HL-60 (cell line): Measurements from ENCODE around the gene GRHL3.

Experiments
- CTCF ChIP-seq: IDR thresholded peaks from one replicate; pipeline ENCODE4 v1.5.1; 2011; ENCODE audit warnings: low read length, control low read depth, inconsistent platforms; ENCODE audit not compliant: insufficient read depth
- POLR2AphosphoS5 ChIP-seq: IDR thresholded peaks from 2 replicates; pipeline ENCODE4 v1.6.1; 2012; ENCODE audit warnings: low read depth
- REST ChIP-seq: IDR thresholded peaks from 2 replicates; pipeline ENCODE4 v1.6.1; 2012; ENCODE audit warnings: low read depth; ENCODE audit not compliant: insufficient replicate concordance

DNA sequence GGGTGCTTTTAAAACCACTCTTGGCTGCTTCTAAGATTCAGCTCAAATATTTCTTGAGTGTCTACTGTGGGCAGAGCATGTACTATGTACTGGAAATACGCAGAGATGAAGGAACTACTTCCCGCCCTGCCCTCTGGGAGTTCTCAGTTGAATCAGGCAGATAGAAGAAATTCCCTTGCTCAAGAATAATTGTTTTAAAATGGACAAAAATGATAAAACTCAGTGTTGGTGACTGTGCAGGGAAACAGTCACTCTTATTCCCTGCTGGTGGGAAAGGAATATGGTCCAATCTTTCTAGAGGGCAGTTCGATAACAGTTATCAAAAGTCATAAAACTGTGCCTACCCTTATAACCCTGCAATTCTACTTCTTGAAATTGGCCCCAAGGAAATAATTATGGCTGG lies 16.9 kb upstream of the GRHL3 start:
- TF ChIP-seq CTCF, result no peak
- TF ChIP-seq REST, result no peak
- TF ChIP-seq POLR2AphosphoS5, result no peak
